ENCODE data around the gene CDC42EP4.

CDC42EP4 gene

DNA sequence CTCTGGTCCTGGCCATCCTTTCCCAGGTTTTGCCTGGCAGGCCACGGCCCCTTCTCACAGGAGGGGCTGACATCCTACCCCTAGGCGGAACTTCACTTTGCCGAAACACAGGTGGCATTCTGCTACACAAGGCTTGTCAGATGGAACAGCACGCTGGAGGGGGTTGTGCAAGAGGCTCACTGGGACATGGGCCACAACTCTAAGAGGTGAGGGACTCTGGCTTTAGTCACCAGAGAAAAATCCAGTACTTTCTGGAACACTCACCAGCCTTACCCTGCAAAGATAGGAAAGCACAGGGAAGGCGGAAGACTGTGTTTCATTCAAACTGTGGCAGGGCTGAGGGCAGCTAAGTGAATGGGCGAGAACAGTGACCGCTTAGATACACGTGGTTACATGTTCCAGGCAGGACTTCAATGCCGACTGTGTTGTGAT lies 18.3 kb downstream of the CDC42EP4 start:
- FAIRE-seq: no peak

DNA sequence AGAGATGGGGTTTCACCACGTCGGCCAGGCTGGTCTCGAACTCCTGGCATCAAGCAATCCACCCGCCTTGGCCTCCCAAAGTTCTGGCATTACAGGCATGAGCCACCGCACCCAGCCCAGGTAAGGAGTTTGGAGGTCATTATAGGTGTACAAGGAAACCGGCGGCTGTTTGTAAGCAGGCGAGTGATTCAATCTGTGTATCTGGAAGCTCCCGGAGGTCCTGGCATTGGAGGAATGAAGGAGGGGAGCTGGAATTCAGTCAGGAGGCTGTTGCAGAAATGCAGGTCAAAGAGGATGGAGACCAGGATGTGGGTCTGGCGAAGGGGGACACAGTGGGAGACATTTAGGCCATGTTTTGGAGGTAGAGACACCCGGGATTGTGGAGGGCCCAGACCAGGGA lies 18.8 kb downstream of the CDC42EP4 start:
- no peak for FAIRE-seq

DNA sequence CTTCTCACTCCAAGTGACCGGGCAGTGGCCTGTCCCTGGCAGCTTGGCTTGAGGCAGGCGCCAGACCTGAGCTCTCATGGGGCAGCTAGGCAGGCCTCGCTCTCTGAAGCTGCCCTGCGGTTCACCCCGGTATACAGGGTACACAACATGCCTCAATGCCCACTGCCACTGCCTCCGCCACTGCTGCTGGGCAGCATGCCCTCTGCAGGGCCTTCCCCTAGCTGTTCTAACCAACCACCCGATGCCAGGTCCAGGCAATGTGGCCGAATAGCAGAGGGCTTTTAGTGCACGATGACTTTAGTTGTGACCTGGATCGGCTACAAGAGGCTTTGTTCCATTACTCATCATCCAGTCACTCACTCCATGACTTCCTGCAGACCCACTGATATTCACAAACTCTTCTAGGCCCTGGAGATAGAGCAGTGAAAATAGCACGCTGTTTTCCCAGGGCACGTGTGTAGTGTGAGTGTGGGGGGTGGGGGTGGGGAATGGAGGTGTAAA lies 19.7 kb downstream of the CDC42EP4 start:
- FAIRE-seq: no peak

DNA sequence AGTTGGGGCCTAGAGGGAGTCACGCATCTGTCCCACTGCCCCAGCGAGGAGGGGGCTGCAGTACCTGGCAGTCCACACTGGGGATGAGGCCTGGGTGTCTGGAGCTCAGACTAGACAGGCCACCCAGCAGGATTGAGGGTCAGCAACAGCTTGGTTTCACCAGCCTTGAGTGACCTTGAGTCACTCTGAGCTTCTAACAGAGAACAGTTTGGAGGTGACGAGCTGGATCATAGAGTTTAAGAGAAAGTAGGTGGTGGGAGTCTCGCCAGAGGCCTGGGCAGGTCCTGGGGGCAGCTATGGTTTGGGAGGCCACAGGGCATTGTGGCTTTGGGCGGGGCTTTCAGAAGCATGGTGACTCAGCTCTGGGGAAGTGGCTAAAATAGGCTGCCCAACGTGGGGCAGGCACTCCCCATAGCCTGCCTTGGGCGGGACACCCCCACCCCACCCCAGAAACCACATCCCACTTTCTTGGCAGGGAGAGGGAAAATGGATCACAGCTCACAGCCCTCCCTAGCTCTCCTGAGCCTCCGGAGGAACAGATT lies 20.5 kb downstream of the CDC42EP4 start:
- FAIRE-seq: no peak

DNA sequence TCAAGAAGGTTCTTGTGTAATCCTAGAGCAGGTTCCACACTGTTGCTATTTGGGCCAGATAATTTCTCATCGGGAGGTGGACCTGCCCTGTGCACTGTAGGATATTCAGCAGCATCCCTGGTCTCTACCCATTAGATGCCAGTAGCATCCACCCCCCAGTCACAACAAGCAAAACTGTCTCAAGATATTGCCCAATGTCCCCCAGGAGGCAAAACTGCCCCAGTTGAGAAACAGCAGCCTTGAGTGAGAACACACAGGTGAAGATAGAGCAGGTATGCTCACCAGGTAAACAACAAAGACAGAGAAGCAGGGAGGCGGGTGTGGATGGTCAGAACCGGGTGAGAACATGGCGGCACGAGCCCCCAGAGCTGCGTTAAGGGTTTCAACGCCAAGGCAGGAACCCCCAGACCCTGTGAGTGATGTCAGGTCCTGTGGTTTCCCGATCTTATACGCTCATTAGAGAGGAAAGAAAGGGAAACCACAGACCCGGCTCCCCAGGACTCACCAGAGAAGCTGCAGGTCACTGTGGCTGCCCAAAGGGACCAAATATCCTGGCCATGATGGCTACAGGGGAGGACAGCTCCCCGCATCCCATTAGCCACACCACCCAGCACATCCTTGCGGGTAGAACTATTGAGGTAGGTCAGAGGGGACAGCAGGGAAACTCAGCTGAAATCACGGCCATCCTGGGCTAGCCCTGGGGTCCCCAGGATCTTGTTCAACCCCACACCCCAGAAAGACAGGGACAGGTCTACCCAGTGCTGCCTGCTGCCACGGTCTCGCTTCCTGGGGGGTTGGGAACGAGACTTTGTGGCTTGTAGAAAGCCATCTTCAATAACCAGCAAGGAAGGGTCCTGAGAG lies 21.2 kb downstream of the CDC42EP4 start:
- no peak for FAIRE-seq

DNA sequence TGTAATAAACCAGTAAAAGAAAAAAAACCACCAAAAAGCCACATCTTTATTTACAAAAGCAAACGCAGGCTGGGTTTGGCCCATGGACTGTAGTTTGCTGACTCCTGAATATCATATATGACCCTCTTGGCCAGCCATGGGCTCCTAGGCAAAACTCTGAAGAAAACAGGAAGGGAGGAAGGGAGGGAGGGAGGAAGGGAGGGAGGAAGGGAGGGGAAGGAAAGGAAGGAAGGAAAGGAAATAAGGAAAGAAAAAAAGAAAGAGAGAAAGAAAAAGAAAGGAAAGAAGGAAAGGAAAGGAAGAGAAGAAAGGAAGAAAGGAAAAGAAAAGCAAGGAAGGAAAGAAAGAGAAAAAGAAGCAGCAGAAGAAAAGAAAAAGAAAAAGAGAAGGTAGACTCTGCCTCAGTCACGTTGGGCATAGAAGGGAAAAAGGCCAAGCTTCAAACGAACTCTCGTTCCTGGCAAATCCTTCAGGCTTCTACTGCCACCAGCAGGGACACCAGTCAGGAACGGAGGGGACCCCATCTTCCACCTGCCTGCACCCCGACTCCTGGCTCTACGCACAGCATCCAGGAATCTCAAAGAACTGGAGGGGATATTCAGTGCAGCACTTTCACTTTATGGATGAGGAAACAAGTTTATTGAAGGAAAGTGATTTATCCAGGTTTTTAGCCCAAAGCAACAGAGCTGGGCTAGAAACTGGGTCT lies 22.1 kb downstream of the CDC42EP4 start:
- no peak for FAIRE-seq

DNA sequence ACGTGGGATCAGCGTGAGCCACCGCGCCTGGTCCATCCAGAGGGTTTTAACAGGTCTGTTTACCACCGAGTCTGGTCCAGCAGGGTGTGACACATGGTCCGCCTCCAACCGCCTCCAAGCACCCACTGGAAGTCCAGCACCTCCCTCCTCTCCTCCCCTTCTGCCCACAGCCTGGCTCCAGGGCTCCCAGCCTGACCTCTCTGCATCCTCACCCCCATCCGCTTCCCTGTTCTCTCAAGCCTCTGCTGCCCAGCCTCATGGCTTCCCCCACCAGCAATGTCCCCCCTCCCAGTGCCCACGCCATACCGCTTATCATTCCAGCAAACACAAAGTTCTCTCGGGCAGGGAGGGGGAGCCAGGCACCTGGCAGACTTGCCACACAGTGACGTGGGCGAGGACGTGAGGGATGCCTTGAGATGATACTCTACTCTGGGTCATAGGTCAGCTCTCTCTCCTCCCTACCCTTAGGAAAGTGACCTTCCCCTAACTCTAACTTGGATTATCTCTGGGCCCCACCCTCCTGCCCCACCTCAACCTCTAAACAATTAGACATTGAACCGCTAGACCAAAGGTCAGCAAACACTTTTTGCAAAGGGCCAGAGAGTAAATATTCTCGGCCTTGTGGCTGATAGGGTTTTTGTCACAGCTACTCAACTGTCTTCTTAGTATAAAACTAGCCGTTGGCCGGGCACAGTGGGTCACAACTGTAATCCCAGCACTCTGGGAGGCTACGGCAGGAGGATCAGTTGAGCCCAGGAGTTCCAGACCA lies 23.1 kb downstream of the CDC42EP4 start:
- FAIRE-seq: no peak

DNA sequence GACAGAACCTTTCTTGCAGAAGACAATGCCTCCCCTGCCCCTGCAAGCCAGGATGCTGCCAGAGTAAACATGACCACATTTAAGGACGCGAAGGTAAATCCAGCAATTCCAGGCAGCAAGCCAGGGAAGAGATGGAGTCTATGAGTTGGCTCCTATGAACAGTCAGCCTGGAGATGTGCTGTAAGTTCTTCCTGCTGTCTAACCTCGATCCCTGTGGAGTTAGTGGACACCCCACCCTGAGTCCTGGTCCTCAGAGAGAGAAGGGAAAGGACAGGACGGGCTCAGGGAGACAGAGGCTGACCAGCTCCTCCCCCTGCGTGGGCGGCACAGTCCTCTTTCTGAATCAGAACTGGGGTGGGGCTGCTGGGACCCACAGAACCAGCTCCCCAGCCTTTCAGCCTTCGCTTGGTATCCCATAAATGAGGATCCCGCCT lies 24.9 kb downstream of the CDC42EP4 start:
- FAIRE-seq: no peak

DNA sequence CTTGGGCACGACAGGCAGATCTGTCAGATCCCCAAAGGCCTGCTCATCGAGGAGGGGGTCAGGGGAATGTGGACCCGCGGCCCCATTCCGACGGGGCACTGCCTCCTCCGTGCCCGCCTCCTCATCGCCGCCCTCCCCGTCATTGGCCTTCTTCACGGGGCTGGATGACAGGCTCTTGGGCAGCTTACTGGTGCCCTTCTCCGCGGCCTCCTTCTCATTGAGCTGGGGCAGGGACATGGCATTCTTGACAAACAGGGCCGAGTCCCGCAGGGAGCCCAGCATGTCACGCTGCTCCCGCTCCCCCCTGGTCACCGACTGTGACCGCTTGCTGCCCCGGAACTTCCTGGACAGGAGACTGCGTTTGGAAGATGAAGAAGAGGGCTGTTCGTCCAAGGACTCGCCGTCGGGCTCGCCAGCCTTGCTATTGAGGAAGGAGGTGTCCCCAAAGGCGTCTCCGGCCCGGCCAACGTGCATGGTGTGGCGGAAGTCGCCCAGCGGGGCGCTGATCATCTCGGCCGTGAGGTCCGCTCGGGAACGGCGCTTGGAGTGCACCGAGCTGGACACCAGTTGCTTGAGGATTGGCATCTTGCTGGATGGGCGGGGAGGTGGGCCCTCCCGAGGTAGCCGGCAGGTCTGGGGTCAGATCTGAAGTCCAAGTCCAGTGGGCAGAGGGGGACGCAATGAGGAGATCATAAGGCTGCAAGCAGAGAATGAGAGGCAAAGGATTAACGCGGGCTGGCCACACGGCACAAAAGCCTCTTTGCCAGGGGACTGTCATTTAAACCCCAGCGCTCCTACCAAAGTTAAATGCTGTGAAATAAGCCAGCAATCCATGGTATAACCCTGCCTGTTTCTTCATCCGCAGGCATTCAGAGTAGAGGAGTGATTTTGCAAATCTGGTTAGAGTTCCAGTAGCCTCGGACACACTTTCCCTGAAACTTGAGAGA lies 25.6 kb downstream of the CDC42EP4 start:
- no peak for FAIRE-seq

DNA sequence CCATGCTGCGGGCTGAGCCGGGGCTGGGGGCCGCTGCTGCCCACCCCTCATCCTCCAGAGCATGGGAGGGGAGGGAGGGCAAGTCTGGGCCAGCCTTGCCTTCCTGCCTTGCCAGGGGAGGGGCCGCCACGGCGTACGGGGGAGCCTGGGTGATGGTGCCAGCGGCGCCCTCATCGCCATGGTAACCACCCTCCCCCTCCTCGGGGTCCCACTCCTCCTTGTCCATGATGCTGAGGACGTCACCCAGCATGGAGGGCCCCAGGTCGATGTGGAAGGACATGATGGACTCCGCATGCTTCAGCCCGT lies 26.2 kb downstream of the CDC42EP4 start:
- no peak for FAIRE-seq

DNA sequence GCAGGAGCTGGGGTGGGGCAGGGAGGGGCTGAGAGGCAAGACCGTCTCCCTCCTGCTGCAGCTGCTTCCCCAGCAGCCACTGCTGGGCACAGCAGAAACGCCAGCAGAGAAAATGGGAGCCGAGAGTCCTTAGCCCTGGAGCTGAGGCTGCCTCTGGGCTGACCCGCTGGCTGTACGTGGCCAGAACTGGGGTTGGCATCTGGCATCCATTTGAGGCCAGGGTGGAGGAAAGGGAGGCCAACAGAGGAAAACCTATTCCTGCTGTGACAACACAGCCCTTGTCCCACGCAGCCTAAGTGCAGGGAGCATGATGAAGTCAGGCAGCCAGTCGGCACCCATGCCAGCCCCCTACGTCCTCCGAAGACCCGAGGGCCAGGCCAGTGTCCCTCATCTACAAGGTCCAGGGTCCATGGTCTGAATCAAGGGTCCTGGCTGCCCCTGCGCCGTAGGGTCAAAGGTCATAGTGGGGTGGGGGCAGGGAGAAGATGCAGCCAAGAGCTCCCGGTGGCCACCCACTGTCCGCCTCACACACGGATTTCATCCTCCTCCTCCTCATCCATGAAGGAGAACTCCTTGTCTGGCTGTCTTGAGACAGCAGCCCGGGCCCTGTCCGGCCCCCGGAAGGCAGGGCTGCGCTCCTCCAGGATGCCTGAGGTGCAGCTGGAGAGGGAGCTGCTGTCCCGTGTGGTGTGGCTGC lies 26.7 kb downstream of the CDC42EP4 start:
- FAIRE-seq: no peak

DNA sequence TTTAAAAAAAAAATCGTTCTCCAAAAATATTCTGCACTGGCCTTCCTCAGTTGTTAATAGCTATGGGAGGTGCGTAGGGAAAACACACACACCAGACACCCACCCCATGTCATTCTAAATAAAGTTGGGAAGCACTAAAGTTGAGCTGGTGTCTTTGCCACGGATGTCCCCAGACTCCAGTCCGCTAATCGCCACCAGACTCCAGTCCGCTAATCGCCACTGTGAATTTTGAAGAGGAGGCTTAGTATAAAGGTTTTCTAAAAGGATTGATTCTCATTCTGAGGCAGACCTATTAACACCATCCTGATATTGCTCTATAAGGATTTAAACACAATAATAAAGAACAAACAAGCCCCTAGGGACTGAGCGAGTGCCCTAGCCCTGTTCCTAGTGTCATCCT lies 27.4 kb downstream of the CDC42EP4 start:
- FAIRE-seq: no peak

DNA sequence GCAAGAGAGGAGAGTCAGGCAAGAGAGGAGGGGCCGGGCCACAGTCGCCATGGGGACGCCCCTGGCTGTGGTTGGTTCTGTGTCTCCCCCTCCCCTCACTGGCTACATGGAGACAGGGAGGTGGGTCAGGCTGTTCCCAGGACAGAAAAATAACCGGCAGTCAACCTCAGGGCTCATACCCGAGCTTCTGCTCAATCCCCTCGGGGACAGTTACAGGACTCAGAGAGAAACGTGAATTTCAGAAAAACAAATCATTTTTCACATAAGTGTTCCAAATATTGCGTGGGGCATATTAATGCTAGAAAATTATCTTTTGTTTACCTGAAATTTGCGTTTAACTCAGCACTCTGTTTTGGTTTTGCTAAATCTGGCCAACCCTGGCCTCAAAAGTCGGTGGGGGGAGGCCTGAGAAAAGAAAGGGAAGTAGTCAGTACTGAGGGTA lies 27.9 kb downstream of the CDC42EP4 start:
- FAIRE-seq: no peak

DNA sequence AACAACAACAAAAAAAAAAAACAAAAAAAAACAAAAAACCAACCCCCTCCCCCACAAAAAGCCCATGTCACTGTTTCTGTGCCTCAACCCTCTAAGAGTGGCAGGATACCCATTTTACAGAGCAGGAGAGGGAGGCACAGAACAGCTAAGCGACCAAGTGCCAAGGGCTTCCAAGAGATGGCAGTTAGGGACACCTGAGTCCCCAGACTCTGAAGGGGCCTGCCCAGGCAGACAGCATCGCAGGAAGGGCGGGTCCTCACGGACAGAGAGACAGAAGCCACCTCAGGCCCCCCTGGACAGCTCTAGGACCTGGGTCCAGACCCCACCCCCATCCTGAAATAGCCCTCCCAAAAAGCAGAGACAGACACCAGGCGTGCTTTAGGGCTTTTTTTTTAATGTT lies 28.6 kb downstream of the CDC42EP4 start:
- FAIRE-seq: no peak

DNA sequence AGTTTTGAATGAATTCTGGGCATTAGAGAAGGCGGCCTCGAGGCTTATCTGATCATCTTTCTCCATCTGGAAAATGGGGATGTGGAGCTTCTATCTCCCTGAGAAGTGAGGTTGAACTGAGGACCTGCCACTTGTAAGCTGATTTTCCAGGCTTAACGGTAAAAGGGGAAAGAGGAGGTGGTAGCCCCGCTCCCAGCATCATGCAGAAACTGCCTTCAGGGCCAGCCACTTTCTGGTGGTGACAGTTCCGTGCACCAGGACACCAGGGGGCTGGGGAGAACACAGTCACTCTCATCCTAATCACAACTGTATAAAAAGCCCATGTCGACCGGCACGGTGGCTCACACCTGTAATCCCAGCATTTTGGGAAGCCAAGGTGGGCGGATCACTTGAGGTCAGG lies 29.2 kb downstream of the CDC42EP4 start:
- no peak for FAIRE-seq

DNA sequence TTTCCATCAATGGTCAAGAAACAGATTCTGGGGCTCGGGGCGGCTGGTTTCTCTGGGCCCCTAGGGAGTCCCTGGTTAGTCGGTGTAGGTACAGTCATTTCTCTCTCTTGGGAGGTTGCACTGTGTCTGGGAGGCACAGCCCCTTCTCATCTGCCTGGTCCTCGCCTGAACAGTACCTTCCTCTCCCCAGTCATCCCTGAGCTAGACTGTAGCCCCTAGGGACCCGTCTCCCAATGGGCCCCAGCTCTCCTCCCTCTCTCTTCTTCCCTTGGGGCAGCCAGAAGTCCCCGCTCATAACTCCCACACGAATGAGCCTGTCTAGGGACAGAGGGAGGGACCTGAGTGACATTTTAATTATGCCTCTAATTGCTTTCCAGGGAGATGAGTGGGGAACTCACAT lies 29.9 kb downstream of the CDC42EP4 start:
- FAIRE-seq: no peak

DNA sequence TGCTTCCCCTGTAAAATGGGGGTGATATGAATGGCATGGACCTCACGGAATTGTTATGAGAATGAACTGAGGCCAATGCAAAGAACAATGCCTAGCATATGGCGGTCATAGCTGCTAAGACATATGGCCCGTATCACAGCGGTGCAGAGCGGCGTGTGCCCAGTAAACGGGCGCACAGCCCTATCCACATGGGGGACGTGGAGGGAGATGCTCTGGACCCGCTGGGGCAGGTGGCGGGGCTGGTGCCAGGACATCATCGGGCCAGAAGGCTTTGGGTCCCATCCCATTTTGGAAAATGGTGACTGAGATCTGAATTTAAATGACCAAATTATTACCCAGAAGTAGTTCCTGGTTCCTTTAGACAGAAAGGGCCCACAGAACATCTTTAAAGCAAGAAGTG lies 31.6 kb downstream of the CDC42EP4 start:
- no peak for FAIRE-seq

DNA sequence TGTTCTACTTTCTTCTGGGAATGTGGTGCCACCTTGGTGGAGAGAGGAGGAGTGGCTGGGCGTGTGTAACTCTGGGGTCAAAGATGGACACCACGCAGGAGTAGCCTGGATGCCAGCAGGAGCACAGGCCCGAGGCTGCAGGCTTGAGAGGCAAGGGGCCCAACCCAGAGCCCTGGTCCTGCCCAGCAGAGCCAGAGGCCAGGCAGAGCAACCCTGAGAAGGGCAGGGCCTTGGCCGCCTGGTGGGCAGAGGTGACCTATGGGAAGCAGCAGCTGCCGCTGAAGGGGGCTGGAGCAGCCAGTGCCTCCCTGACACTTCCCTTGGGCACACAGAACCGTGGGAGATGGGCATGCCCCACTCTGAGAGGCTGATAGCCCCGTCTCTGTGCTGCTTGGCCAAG lies 32.1 kb downstream of the CDC42EP4 start:
- FAIRE-seq: no peak

DNA sequence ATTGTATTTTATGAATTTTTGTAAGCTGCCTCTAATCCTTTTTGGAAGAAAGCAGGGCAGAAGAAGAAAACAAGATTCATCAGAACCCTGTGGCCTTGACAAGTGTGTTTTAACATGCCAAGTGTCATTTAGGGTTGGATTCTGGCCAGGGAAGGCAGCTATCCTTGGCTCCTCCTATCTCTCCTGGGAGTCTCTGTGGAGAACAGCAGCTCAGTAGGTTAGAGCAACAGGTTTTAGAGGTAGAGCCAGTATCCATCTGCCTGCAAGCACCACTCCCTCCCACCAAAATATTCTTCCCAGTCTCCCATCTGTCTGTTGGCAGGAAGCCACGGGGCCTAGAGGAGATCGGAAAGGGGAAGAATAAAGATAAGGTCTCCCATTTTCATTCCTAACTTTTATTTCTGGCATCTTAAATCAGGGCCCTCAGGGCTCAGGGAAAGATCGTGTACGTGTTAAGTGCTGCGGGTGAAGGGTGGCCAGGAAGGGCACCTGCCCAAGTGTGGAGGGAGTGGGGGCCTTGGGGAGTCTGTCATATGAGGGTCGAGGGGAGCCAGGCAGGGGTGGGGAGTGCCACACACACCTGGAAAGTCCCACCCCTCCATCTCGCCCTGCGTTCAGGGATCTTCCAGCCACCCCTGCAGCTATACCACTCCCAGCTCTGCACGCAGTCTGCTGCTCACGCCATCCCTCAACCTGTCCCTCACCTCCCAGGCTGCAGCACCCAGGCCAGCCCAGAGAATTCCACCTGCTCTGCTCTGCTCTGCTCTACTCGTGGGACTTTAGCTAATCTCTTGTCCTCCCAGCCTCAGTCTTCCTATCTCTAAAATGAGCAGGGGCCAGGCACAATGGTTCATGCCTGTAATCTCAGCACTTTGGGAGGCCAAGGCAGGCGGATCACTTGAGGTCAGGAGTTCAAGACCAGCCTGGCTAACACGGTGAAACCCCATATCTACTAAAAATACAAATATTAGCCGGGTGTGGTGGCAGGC lies 33.0 kb downstream of the CDC42EP4 start:
- FAIRE-seq: no peak

DNA sequence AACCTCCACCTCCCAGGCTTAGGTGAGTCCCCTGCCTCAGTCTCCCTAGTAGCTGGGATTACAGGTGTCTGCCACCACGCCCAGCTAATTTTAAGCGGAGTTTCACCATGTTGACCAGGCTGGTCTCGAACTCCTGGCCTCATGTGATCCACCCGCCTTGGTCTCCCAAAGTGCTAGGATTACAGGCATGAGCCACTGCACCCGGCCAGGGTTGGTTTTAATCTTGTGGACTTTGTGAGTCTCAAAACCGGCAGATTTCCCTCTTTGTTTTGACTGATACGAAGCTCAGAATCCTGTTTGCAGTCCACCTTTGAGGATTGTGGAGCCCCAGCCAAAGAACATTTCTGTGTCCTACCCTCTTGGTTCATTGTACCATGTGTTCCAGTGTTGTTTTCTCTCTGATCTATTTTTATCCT lies 33.7 kb downstream of the CDC42EP4 start:
- no peak for FAIRE-seq
